ENCODE measurements around the gene QSOX2.

QSOX2 gene

GRCh38 chr9:136174779-136175615 lies 70.6 kb downstream of the QSOX2 start:
- no peak for DNase-seq (ENCODE audit: low read depth, low spot score)

GRCh38 chr9:136173648-136174290 lies 71.8 kb downstream of the QSOX2 start:
- DNase-seq (ENCODE audit: low read depth, low spot score) = no peak

- DNase-seq (ENCODE audit: low read depth, low spot score) = peak; percentile 52
Observed at GRCh38 chr9:136172412-136173079, 73.1 kb downstream of the QSOX2 start.

- DNase-seq (ENCODE audit: low read depth, low spot score) = no peak
Observed at GRCh38 chr9:136171801-136172411, 73.7 kb downstream of the QSOX2 start.

- DNase-seq (ENCODE audit: low read depth, low spot score) = peak; percentile 72
Observed at GRCh38 chr9:136171009-136171800, 74.4 kb downstream of the QSOX2 start.

- DNase-seq (ENCODE audit: low read depth, low spot score) = no peak
Observed at GRCh38 chr9:136170006-136170901, 75.4 kb downstream of the QSOX2 start.

- no peak for DNase-seq (ENCODE audit: low read depth, low spot score)
Observed at GRCh38 chr9:136169495-136169894, 76.1 kb downstream of the QSOX2 start.

GRCh38 chr9:136163248-136163850 lies 82.3 kb downstream of the QSOX2 start:
- no peak for DNase-seq (ENCODE audit: low read depth, low spot score)

- no peak for DNase-seq (ENCODE audit: low read depth, low spot score)
Observed at GRCh38 chr9:136160995-136161610, 84.5 kb downstream of the QSOX2 start.

- DNase-seq (ENCODE audit: low read depth, low spot score) = no peak
Observed at GRCh38 chr9:136160381-136160841, 85.2 kb downstream of the QSOX2 start.

GRCh38 chr9:136159851-136160250 lies 85.8 kb downstream of the QSOX2 start:
- DNase-seq (ENCODE audit: low read depth, low spot score) = no peak

GRCh38 chr9:136157477-136158265 lies 87.9 kb downstream of the QSOX2 start:
- no peak for DNase-seq (ENCODE audit: low read depth, low spot score)

Data from iPS DF 19.7 (cell line).